PC-9 (cell line): ENCODE measurements around the gene SMARCD1. TPM values are rescaled to one million over a fixed set of nuclear protein-coding genes. Genes with fewer than 3 reads are reported as not detected.

Experiments used
- BruUV-seq: library from RNA; stranded (reverse); fragments of 400-500 nt; replicated peaks from 2 replicates; lab custom pipeline; 2021; lab: Mats Ljungman, UMichigan
- CTCF ChIA-PET: fragments of 300-600 bp; sonication (Branson Sonifier 250); formaldehyde crosslinking; loops from one replicate; lab custom pipeline; 2022; ENCODE audit warnings: antibody characterized with exemption; lab: Charles Lee
- POLR2A ChIA-PET: fragments of 300-600 bp; sonication (Branson Sonifier 250); formaldehyde crosslinking; loops from one replicate; lab custom pipeline; 2022; ENCODE audit warnings: antibody characterized with exemption; ENCODE audit not compliant: unreplicated experiment; lab: Charles Lee
- DNase-seq, 2 experiments: peaks; one replicate each; pipeline versions ENCODE4 v3.0.0 to v3.0.0-alpha.2; 2015 to 2022; ENCODE audit warnings: mixed read lengths in 1 of 2
- H2AFZ ChIP-seq: fragments of 200-600 bp; sonication (generic); 2 replicates; pipeline ENCODE4 v1.8.1; 2017; ENCODE audit warnings: antibody characterized with exemption
- H3F3A ChIP-seq: fragments of 200-600 bp; sonication (generic); 2 replicates; pipeline ENCODE4 v1.8.1; 2017; ENCODE audit warnings: antibody characterized with exemption, mild to moderate bottlenecking, low read depth; ENCODE audit not compliant: insufficient read depth
- H3K27ac ChIP-seq: fragments of 200-600 bp; sonication (generic); 2 replicates; pipeline ENCODE4 v1.6.1; 2016; ENCODE audit warnings: mixed run types
- H3K27me3 ChIP-seq: fragments of 200-600 bp; sonication (generic); 2 replicates; pipeline ENCODE4 v1.6.1; 2016; ENCODE audit warnings: low read depth, mixed run types; ENCODE audit not compliant: insufficient read depth
- H3K36me3 ChIP-seq: fragments of 200-600 bp; sonication (generic); 2 replicates; pipeline ENCODE4 v1.6.1; 2016; ENCODE audit warnings: low read depth, mixed run types
- H3K4me1 ChIP-seq: fragments of 200-600 bp; sonication (generic); replicated peaks from 2 replicates; pipeline ENCODE4 v1.6.1; 2016; ENCODE audit warnings: mixed run types; ENCODE audit not compliant: insufficient read depth
- H3K4me2 ChIP-seq: fragments of 200-600 bp; sonication (generic); 2 replicates; pipeline ENCODE4 v1.6.1; 2017; ENCODE audit warnings: mixed run types
- H3K4me3 ChIP-seq: fragments of 200-600 bp; sonication (generic); 2 replicates; pipeline ENCODE4 v1.6.1; 2016; ENCODE audit warnings: mixed run types
- H3K79me2 ChIP-seq: fragments of 200-600 bp; sonication (generic); 2 replicates; pipeline ENCODE4 v1.6.1; 2017; ENCODE audit warnings: low read depth, mixed run types
- H3K9me2 ChIP-seq: fragments of 200-600 bp; sonication (generic); 2 replicates; pipeline ENCODE4 v1.8.1; 2017; ENCODE audit warnings: mild to moderate bottlenecking; ENCODE audit not compliant: insufficient read depth
- H3K9me3 ChIP-seq: fragments of 200-600 bp; sonication (generic); 2 replicates; pipeline ENCODE4 v1.8.1; 2016; ENCODE audit warnings: low read depth; ENCODE audit not compliant: insufficient read depth
- H4K20me1 ChIP-seq: fragments of 200-600 bp; sonication (generic); 2 replicates; pipeline ENCODE4 v1.8.1; 2017; ENCODE audit not compliant: insufficient read depth
- CTCF ChIP-seq: fragments of 200-600 bp; sonication (generic); conservative IDR thresholded peaks from 2 replicates; pipeline ENCODE4 v1.6.1; 2017; ENCODE audit warnings: mixed run types, antibody characterized with exemption, mild to moderate bottlenecking, moderate library complexity
- EZH2 ChIP-seq: fragments of 200-600 bp; sonication (generic); IDR thresholded peaks from 2 replicates; pipeline ENCODE4 v1.8.0; 2017; ENCODE audit warnings: antibody characterized with exemption, low read depth
- intact Hi-C: fragments of 100-400 bp; cut with micrococcal nuclease; formaldehyde crosslinking; loops from one replicate; pipeline ENCODE4 v1.10.0; 2022; ENCODE audit not compliant: unreplicated experiment
- total RNA-seq: library from RNA; stranded (reverse); gene quantifications from 2 replicates; pipeline ENCODE4 v1.2.3, GENCODE V29; 2021

Gene SMARCD1
- total RNA-seq, 1 experiment from 2014 or later, result 48.8 TPM

- CTCF ChIA-PET, result interaction anchor here (0.6 to 4.1 kb wide), 9 partner anchors 11 to 320 kb away, joined by 3 to 21 read pairs (median 4); partner anchors contain the start of genes CERS5 and SMARCD1
- Histone ChIP-seq H3K27ac (peak overlapping the region; percentile 55), H3K27me3 (no peaks in the 10 kb centered on the region), H4K20me1 (peaks cover 29% of the 10 kb centered on the region), H3K36me3 (peaks cover 3% of the 10 kb centered on the region), H3K79me2 (peaks cover 51% of the 10 kb centered on the region), H3F3A (peaks cover 38% of the 10 kb centered on the region), H3K4me2 (peak overlapping the region; percentile 74), H2AFZ (peak overlapping the region; percentile 85), H3K4me1 (peaks cover 43% of the 10 kb centered on the region), H3K9me3 (no peaks in the 10 kb centered on the region), H3K9me2 (no peaks in the 10 kb centered on the region), H3K4me3 (peak overlapping the region; percentile 74)
- intact Hi-C loops, result no loop called here
- peak in 1 of 2 experiments; percentile 53 for DNase-seq
- no peak for TF ChIP-seq EZH2
- no peak for TF ChIP-seq CTCF
- POLR2A ChIA-PET, result interaction anchor here (0.5 to 1.9 kb wide), 7 partner anchors 15 to 1956 kb away, joined by 3 to 10 read pairs (median 4); partner anchors contain the start of genes CERS5 and SMARCD1
- BruUV-seq, result TSS peak; percentile 42
Observed at GRCh38 chr12:50112456-50113218, 27.5 kb downstream of the SMARCD1 start.

- ChIA-PET CTCF (no interaction called here), POLR2A (no interaction called here)
- no peak overlapping the region for H3K27ac ChIP-seq
- H3K9me2 ChIP-seq, result no peaks in the 10 kb centered on the region
- no peaks in the 10 kb centered on the region for H3K27me3 ChIP-seq
- no peaks in the 10 kb centered on the region for H3K9me3 ChIP-seq
- H3K36me3 ChIP-seq, result peaks cover 3% of the 10 kb centered on the region
- intact Hi-C loops, result no loop called here
- DNase-seq, result no peak
- peaks cover 56% of the 10 kb centered on the region for H3K79me2 ChIP-seq
- H3K4me3 ChIP-seq, result no peak overlapping the region
- H3F3A ChIP-seq, result peaks cover 4% of the 10 kb centered on the region; the same call in 1 of the 2 replicates
- no peak overlapping the region for H3K4me2 ChIP-seq
- H2AFZ ChIP-seq, result no peak overlapping the region
- H3K4me1 ChIP-seq, result peaks cover 11% of the 10 kb centered on the region
- TF ChIP-seq CTCF, result no peak
- TF ChIP-seq EZH2, result no peak
- peaks cover 38% of the 10 kb centered on the region for H4K20me1 ChIP-seq
- no TSS peak for BruUV-seq
Observed at GRCh38 chr12:50117057-50117622, 32.0 kb downstream of the SMARCD1 start.

- H4K20me1 ChIP-seq, result peaks cover 32% of the 10 kb centered on the region
- no peaks in the 10 kb centered on the region for H3F3A ChIP-seq
- BruUV-seq, result no TSS peak
- intact Hi-C loops, result no loop called here
- no peaks in the 10 kb centered on the region for H3K9me2 ChIP-seq
- ChIA-PET CTCF (no interaction called here), POLR2A (interaction anchor here (0.6 kb wide), 1 partner anchor 18 kb away, joined by 3 read pairs; no protein-coding TSS in a partner anchor)
- no peak overlapping the region for H3K27ac ChIP-seq
- H3K9me3 ChIP-seq, result no peaks in the 10 kb centered on the region
- TF ChIP-seq CTCF (no peak), EZH2 (no peak)
- no peak overlapping the region for H3K4me2 ChIP-seq
- H3K79me2 ChIP-seq, result peaks cover 33% of the 10 kb centered on the region
- no peaks in the 10 kb centered on the region for H3K27me3 ChIP-seq
- peaks cover 3% of the 10 kb centered on the region for H3K36me3 ChIP-seq
- no peak overlapping the region for H2AFZ ChIP-seq
- no peak overlapping the region for H3K4me3 ChIP-seq
- no peak for DNase-seq
- peaks cover 2% of the 10 kb centered on the region for H3K4me1 ChIP-seq
Observed at GRCh38 chr12:50119387-50119786, 34.2 kb downstream of the SMARCD1 start.
